Adrenal gland (tissue), 5 donors: ENCODE measurements around the gene MUC13.

Source experiments
- CTCF ChIP-seq, 6 experiments: fragments of 450-650 bp in 4 of 6; fragments of 200-600 bp in 2 of 6; sonication (generic) in 1 of 6; IDR thresholded peaks; 1 replicate in 5 of 6; 2 replicates in 1 of 6; pipeline versions ENCODE4 v1.5.1 to v1.8.0; 2016 to 2021; ENCODE audit warnings: antibody characterized with exemption in 6 of 6, mild to moderate bottlenecking in 2 of 6, moderate library complexity in 1 of 6
- POLR2A ChIP-seq, 2 donors: fragments of 450-650 bp; IDR thresholded peaks; one replicate each; pipeline ENCODE4 v1.6.1; 2017; ENCODE audit warnings: antibody characterized with exemption in 2 of 2, mild to moderate bottlenecking in 2 of 2, moderate library complexity in 1 of 2
- donor health status: DM: no; HTN: no; CAD: no.

- TF ChIP-seq CTCF (IDR thresholded peaks at IDR 0.05) (no peak), POLR2A (IDR thresholded peaks at IDR 0.05) (no peak)
Observed at GRCh38 chr3:124919756-124920155, 14.8 kb downstream of the MUC13 start.
